Thoracic aorta endothelial cell (primary cell): Measurements from ENCODE around the gene SMAP2. TPM values are rescaled to one million over a fixed set of nuclear protein-coding genes. Genes with fewer than 3 reads are reported as not detected.

Source experiments
- total RNA-seq: library from RNA; depleted of rRNA; stranded (reverse); fragments of >200 nt; gene quantifications from 2 replicates; pipeline ENCODE4 v1.2.3, GENCODE V29; 2012

Gene SMAP2
- 12.8 and 16.1 TPM in 2 replicates for total RNA-seq

GRCh38 chr1:40373323-40374283 lies at the start of gene SMAP2:
Gene SMAP2 (plus strand): TSS chr1:40373727. CDS start chr1:40374121, 394 bp downstream.

GRCh38 chr1:40449684-40450494 lies 76.4 kb downstream of the SMAP2 start, which contains the start of gene ZFP69B:
Gene ZFP69B (plus strand): TSS chr1:40450476. CDS start chr1:40450962, 486 bp downstream.

Other genes with a start within 250 kb of the SMAP2 start
- 31.2 and 35.4 TPM in 2 replicates for gene RLF, start 212.3 kb upstream of the SMAP2 start, total RNA-seq
- gene TMCO2, start 125.8 kb upstream of the SMAP2 start, total RNA-seq = not detected in 2 replicates
- gene ZMPSTE24, start 115.5 kb upstream of the SMAP2 start, total RNA-seq = 86.8 and 89.0 TPM in 2 replicates
- 0.14 and 0.53 TPM in 2 replicates for gene COL9A2, start 56.4 kb upstream of the SMAP2 start, total RNA-seq
- gene ZFP69B, start 76.7 kb downstream of the SMAP2 start, total RNA-seq = 3.7 and 4.5 TPM in 2 replicates
- gene ZFP69, start 103.6 kb downstream of the SMAP2 start, total RNA-seq = 2.3 and 3.4 TPM in 2 replicates
- 9.7 and 11.0 TPM in 2 replicates for gene EXO5, start 135.0 kb downstream of the SMAP2 start, total RNA-seq
- gene ZNF684, start 157.9 kb downstream of the SMAP2 start, total RNA-seq = 5.0 and 6.1 TPM in 2 replicates